HepG2 (cell line): ENCODE data around the gene TTC24. TPM values are rescaled to one million over a fixed set of nuclear protein-coding genes. Genes with fewer than 3 reads are reported as not detected.

Experiments
- ATAC-seq: fragments of 200-7000 bp; cut with Tn5 transposase; 3 replicates; pipeline ENCODE4 v1.9.1; 2020; ENCODE audit warnings: mild to moderate bottlenecking, moderate library complexity
- BruUV-seq: library from RNA; stranded (reverse); fragments of 400-500 nt; replicated peaks from 2 replicates; lab custom pipeline; 2021; lab: Mats Ljungman, UMichigan
- CTCF ChIA-PET: fragments of 300-600 bp; formaldehyde crosslinking; extraction: SDS; loops from one replicate; lab custom pipeline; 2021; ENCODE audit warnings: low total read pairs, inconsistent platforms, low intra/inter-chr PET ratio; lab: Yijun Ruan, JAX
- POLR2A ChIA-PET: fragments of 350-600 bp; sonication (Branson Sonifier 250); formaldehyde crosslinking; loops from one replicate; lab custom pipeline; 2020; ENCODE audit warnings: antibody characterized with exemption, inconsistent platforms; lab: Yijun Ruan, JAX
- DNase-seq: peaks from one replicate; pipeline ENCODE4 v3.0.0-alpha.2; 2015; ENCODE audit warnings: low spot score
- FAIRE-seq: peaks from 3 replicates; lab custom pipeline; 2011; peaks lifted over from hg19 to GRCh38; lab: Jason Lieb, UNC
- H2AFZ ChIP-seq: one replicate; pipeline ENCODE4 v1.6.1; 2011; ENCODE audit warnings: low read length, inconsistent platforms
- H3K27ac ChIP-seq: fragments of 300-600 bp; 3 replicates; pipeline ENCODE4 v1.8.0; 2011; ENCODE audit warnings: mixed run types, mild to moderate bottlenecking, mixed read lengths, low read length, inconsistent platforms; ENCODE audit not compliant: insufficient read depth; ENCODE audit errors: extremely low read length
- H3K27me3 ChIP-seq, 2 experiments: fragments of 200-600 bp in 1 of 2; 2 replicates in 1 of 2; 3 replicates in 1 of 2; pipeline versions ENCODE4 v1.6.0 to v1.8.0; 2011; ENCODE audit warnings: low read length in 2 of 2, mild to moderate bottlenecking in 2 of 2, moderate library complexity in 2 of 2, inconsistent platforms in 1 of 2; ENCODE audit not compliant: insufficient read depth in 2 of 2, control insufficient read depth in 1 of 2
- H3K36me3 ChIP-seq, 2 experiments: fragments of 200-600 bp in 1 of 2; replicated peaks in 1 of 2; 2 replicates in 1 of 2; 3 replicates in 1 of 2; pipeline versions ENCODE4 v1.5.1 to v1.8.0; 2011; ENCODE audit warnings: low read length in 2 of 2, inconsistent platforms in 1 of 2; ENCODE audit not compliant: insufficient read depth in 2 of 2, control insufficient read depth in 1 of 2
- H3K4me1 ChIP-seq: 2 replicates; pipeline ENCODE4 v1.5.1; 2012; ENCODE audit warnings: low read length, inconsistent platforms; ENCODE audit not compliant: insufficient read depth
- H3K4me2 ChIP-seq: 2 replicates; pipeline ENCODE4 v1.6.0; 2011; ENCODE audit warnings: low read depth, low read length, inconsistent platforms
- H3K4me3 ChIP-seq, 3 experiments: fragments of 200-600 bp in 1 of 3; sonication (generic), shearing (Covaris generic) in 1 of 3; replicated peaks in 1 of 3; 2 replicates each; pipeline ENCODE4 v1.5.1; 2011 to 2016; ENCODE audit warnings: low read length in 3 of 3, inconsistent platforms in 2 of 3, low read depth in 2 of 3, mild to moderate bottlenecking in 2 of 3, control low read depth in 1 of 3, mixed read lengths in 1 of 3; ENCODE audit not compliant: insufficient read depth in 1 of 3
- H3K79me2 ChIP-seq: one replicate; pipeline ENCODE4 v1.6.1; 2011; ENCODE audit warnings: low read length, inconsistent platforms; ENCODE audit not compliant: insufficient read depth
- H3K9ac ChIP-seq: 2 replicates; pipeline ENCODE4 v1.6.0; 2011; ENCODE audit warnings: mild to moderate bottlenecking, low read depth, low read length, inconsistent platforms; ENCODE audit not compliant: insufficient read depth
- H3K9me3 ChIP-seq: 2 replicates; pipeline ENCODE4 v1.5.1; 2012; ENCODE audit warnings: mild to moderate bottlenecking, low read length
- H4K20me1 ChIP-seq: 2 replicates; pipeline ENCODE4 v1.6.0; 2011; ENCODE audit warnings: inconsistent platforms, mild to moderate bottlenecking, low read length, moderate library complexity; ENCODE audit not compliant: insufficient read depth
- BATF2 ChIP-seq: sonication (generic); formaldehyde crosslinking; IDR thresholded peaks from 2 replicates; pipeline ENCODE4 v1.8.0; 2022; ENCODE audit warnings: mild to moderate bottlenecking, missing genetic modification reagents, moderate library complexity
- CEBPZ ChIP-seq: IDR thresholded peaks from 2 replicates; pipeline ENCODE4 v1.6.1; 2012; ENCODE audit warnings: low read length, improper control_type of control experiment
- CHD2 ChIP-seq: IDR thresholded peaks from 2 replicates; pipeline ENCODE4 v1.6.1; 2011; ENCODE audit warnings: low read depth, low read length, improper control_type of control experiment
- FIP1L1 ChIP-seq: fragments of 200-400 bp; formaldehyde crosslinking; IDR thresholded peaks from 2 replicates; pipeline ENCODE4 v1.6.1; 2018; ENCODE audit warnings: low read depth, mild to moderate bottlenecking, low read length, moderate library complexity, borderline replicate concordance; ENCODE audit not compliant: insufficient read depth
- HNRNPK ChIP-seq: fragments of 200-400 bp; formaldehyde crosslinking; IDR thresholded peaks from 2 replicates; pipeline ENCODE4 v1.6.1; 2018; ENCODE audit warnings: low read length, low read depth, moderate library complexity, mild to moderate bottlenecking; ENCODE audit not compliant: poor library complexity, severe bottlenecking
- IRF1 ChIP-seq: sonication (generic); formaldehyde crosslinking; IDR thresholded peaks from 2 replicates; pipeline ENCODE4 v1.4.0; 2020; ENCODE audit warnings: low read depth, mild to moderate bottlenecking, missing genetic modification reagents
- KLF11 ChIP-seq: IDR thresholded peaks from 2 replicates; pipeline ENCODE4 v1.6.1; 2016; ENCODE audit warnings: missing compliant biosample characterization
- RBM22 ChIP-seq: fragments of 200-400 bp; formaldehyde crosslinking; optimal IDR thresholded peaks from 2 replicates; pipeline ENCODE3; 2017; ENCODE audit warnings: mild to moderate bottlenecking, low read length, moderate library complexity
- SIN3B ChIP-seq: fragments of 150-350 bp; IDR thresholded peaks from 2 replicates; pipeline ENCODE4 v1.6.1; 2014; ENCODE audit warnings: low read length
- SP5 ChIP-seq: IDR thresholded peaks from 2 replicates; pipeline ENCODE4 v1.6.1; 2016; ENCODE audit warnings: low read depth, borderline replicate concordance
- TERF1 ChIP-seq: sonication (generic); formaldehyde crosslinking; IDR thresholded peaks from 2 replicates; pipeline ENCODE4 v1.8.0; 2022; ENCODE audit warnings: mild to moderate bottlenecking, missing genetic modification reagents, moderate library complexity
- ZNF12 ChIP-seq: sonication (generic); formaldehyde crosslinking; IDR thresholded peaks from 2 replicates; pipeline ENCODE4 v1.5.0; 2020; ENCODE audit warnings: missing genetic modification reagents
- ZNF354B ChIP-seq: sonication (generic); formaldehyde crosslinking; IDR thresholded peaks from 2 replicates; pipeline ENCODE4 v1.8.0; 2022; ENCODE audit warnings: mild to moderate bottlenecking, missing genetic modification reagents
- ZNF616 ChIP-seq: sonication (generic); formaldehyde crosslinking; IDR thresholded peaks from 2 replicates; pipeline ENCODE4 v1.5.0; 2020; ENCODE audit warnings: low read depth, mild to moderate bottlenecking, missing genetic modification reagents
- ZNF629 ChIP-seq: sonication (generic); formaldehyde crosslinking; conservative IDR thresholded peaks from 2 replicates; pipeline ENCODE4 v1.5.0; 2020; ENCODE audit warnings: missing genetic modification reagents
- ZNF652 ChIP-seq: IDR thresholded peaks from 2 replicates; pipeline ENCODE4 v1.6.1; 2016; ENCODE audit warnings: low read depth, borderline replicate concordance
- ZNF660 ChIP-seq: sonication (generic); formaldehyde crosslinking; IDR thresholded peaks from 2 replicates; pipeline ENCODE4 v1.5.1; 2020; ENCODE audit warnings: mild to moderate bottlenecking, low read depth, missing genetic modification reagents, borderline replicate concordance
- ZNF772 ChIP-seq: sonication (generic); formaldehyde crosslinking; IDR thresholded peaks from 2 replicates; pipeline ENCODE4 v1.5.0; 2020; ENCODE audit warnings: mild to moderate bottlenecking, missing genetic modification reagents
- WGBS: methylation state at CpG from one replicate; pipeline ENCODE4 v1.1.6; 2017; ENCODE audit warnings: low lambda C conversion rate; 5-methylcytosine and 5-hydroxymethylcytosine counted together
- in situ Hi-C: cut with HindIII; loops from 2 replicates; pipeline ENCODE4 v1.10.0; 2017; ENCODE audit warnings: low pct_unique_long_range_greater_than_20kb; ENCODE audit not compliant: extremely low pct_ligation_motif_present
- intact Hi-C: fragments of 100-400 bp; cut with micrococcal nuclease; formaldehyde crosslinking; loops from one replicate; pipeline ENCODE4 v1.10.0; 2022; ENCODE audit not compliant: unreplicated experiment
- polyA plus RNA-seq, 8 experiments: library from polyadenylated mRNA; depleted of rRNA in 3 of 8; stranded (reverse) in 7 of 8; unstranded in 1 of 8; fragments of >200 nt; fragmentation: Illumina TruSeq in 4 of 8; extraction: Trizol in 4 of 8; gene quantifications; 2 replicates each; pipeline versions ENCODE4 v1.2.1 to v1.2.3, GENCODE V29; 2011 to 2016; ENCODE audit warnings: low read depth in 4 of 8, missing spikeins in 1 of 8, mixed read lengths in 1 of 8; ENCODE audit not compliant: insufficient read depth in 1 of 8
- total RNA-seq, 5 experiments: library from RNA; depleted of rRNA; stranded (reverse); fragments of >200 nt; fragmentation: Illumina TruSeq; extraction: Trizol; gene quantifications; 2 replicates each; pipeline ENCODE4 v1.2.3, GENCODE V29; 2016; ENCODE audit warnings: low read depth in 1 of 5

TTC24 gene
- total and polyA plus RNA-seq, 2 of the 13 experiments (the other 11 are each of a cell fraction or from before 2014, with no cell fraction given), result 0.13 to 0.18 TPM

GRCh38 chr1:156592910-156593660 lies 13.6 kb downstream of the TTC24 start (continued):
- TF ChIP-seq ZNF660 (CRISPR knock-in tag), result no peak
- no peak for TF ChIP-seq ZNF354B (CRISPR knock-in tag)
- peak; percentile 89 for TF ChIP-seq ZNF629 (CRISPR knock-in tag)
- TF ChIP-seq BATF2 (CRISPR knock-in tag), result no peak
- TF ChIP-seq KLF11, result no peak
- no peak for TF ChIP-seq ZNF616 (CRISPR knock-in tag)
- TF ChIP-seq CEBPZ, result no peak
- TF ChIP-seq HNRNPK, result no peak
- TF ChIP-seq, all 625 proteins: peak for 4

GRCh38 chr1:156593661-156593989 lies 14.1 kb downstream of the TTC24 start:
- H3K4me3 ChIP-seq, result no peak overlapping the region
- BruUV-seq, result no TSS peak
- H3K36me3 ChIP-seq, result peaks cover 7 to 46% of the 10 kb centered on the region in 2 experiments
- ATAC-seq (no peak), DNase-seq (no peak), FAIRE-seq (no peak)
- peaks cover 21% of the 10 kb centered on the region for H3K4me1 ChIP-seq
- H3K79me2 ChIP-seq, result peaks cover 3% of the 10 kb centered on the region
- CTCF ChIA-PET, result no interaction called here
- POLR2A ChIA-PET, result interaction anchor here (1.3 kb wide), 1 partner anchor 14 kb away, joined by 3 read pairs; no protein-coding TSS in a partner anchor
- H3K27ac ChIP-seq, result no peak overlapping the region
- no peaks in the 10 kb centered on the region for H4K20me1 ChIP-seq
- 94% methylated on average over 8 of the region's 8 CpGs for WGBS
- no peaks in the 10 kb centered on the region for H3K9me3 ChIP-seq
- intact Hi-C loops, result no loop called here
- no peak overlapping the region for H2AFZ ChIP-seq
- in situ Hi-C loops, result no loop called here
- H3K9ac ChIP-seq, result no peak overlapping the region
- no peak overlapping the region for H3K4me2 ChIP-seq
- H3K27me3 ChIP-seq, result no peaks in the 10 kb centered on the region
- no peak for TF ChIP-seq CHD2
- no peak for TF ChIP-seq ZNF652
- TF ChIP-seq FIP1L1, result no peak
- no peak for TF ChIP-seq TERF1 (CRISPR knock-in tag)
- TF ChIP-seq RBM22, result no peak
- no peak for TF ChIP-seq SP5
- no peak for TF ChIP-seq IRF1 (CRISPR knock-in tag)
- no peak for TF ChIP-seq SIN3B
- no peak for TF ChIP-seq ZNF12 (CRISPR knock-in tag)
- no peak for TF ChIP-seq ZNF772 (CRISPR knock-in tag)
